IPS-15b (cell line): ENCODE measurements around the gene RPL21.
A peak's percentile ranks its signal among the peaks of the same experiment; 100 is the strongest.
"Not testable (repeated sequence)": the region's sequence is repeated elsewhere in the genome, so short reads cannot be mapped to it uniquely, and the experiment has no call there.

Source experiments
- H3K27me3 ChIP-seq: one replicate; pipeline ENCODE4 v1.6.1; 2013; ENCODE audit warnings: low read length; ENCODE audit not compliant: control insufficient read depth, insufficient read depth
- H3K36me3 ChIP-seq: one replicate; pipeline ENCODE4 v1.6.1; 2013; ENCODE audit warnings: low read length; ENCODE audit not compliant: control insufficient read depth, insufficient read depth
- H3K4me1 ChIP-seq: one replicate; pipeline ENCODE4 v1.6.1; 2013; ENCODE audit warnings: mild to moderate bottlenecking, low read length; ENCODE audit not compliant: control insufficient read depth, insufficient read depth
- H3K4me3 ChIP-seq: one replicate; pipeline ENCODE4 v1.5.1; 2013; ENCODE audit warnings: low read depth, low read length
- H3K9ac ChIP-seq: one replicate; pipeline ENCODE4 v1.6.1; 2013; ENCODE audit warnings: low read depth, mild to moderate bottlenecking, low read length
- H3K9me3 ChIP-seq: one replicate; pipeline ENCODE4 v1.6.1; 2013; ENCODE audit warnings: mild to moderate bottlenecking, low read length; ENCODE audit not compliant: control insufficient read depth, insufficient read depth

RPL21 gene

GRCh38 chr13:27251166-27252091, at the start of gene RPL21:
RPL21 (plus strand) TSS chr13:27251558; CDS start chr13:27253777, 2,219 bp downstream.
- Histone ChIP-seq H3K9ac (peak within 1 kb of the TSS; percentile 100), H3K9me3 (no peaks in the 10 kb centered on the region), H3K27me3 (no peaks in the 10 kb centered on the region), H3K4me3 (peak within 1 kb of the TSS; percentile 86), H3K36me3 (peaks cover 6% of the 10 kb centered on the region), H3K4me1 (no peaks in the 10 kb centered on the region)

- no peaks in the 10 kb centered on the region for H3K9me3 ChIP-seq
- H3K4me1 ChIP-seq = no peaks in the 10 kb centered on the region
- H3K9ac ChIP-seq = no peak overlapping the region
- no peak overlapping the region for H3K4me3 ChIP-seq
- no peaks in the 10 kb centered on the region for H3K27me3 ChIP-seq
- no peaks in the 10 kb centered on the region for H3K36me3 ChIP-seq
These were observed 49.7 kb upstream of the RPL21 start for GRCh38 chr13:27201661-27202060.

- Histone ChIP-seq H3K9ac (no peak overlapping the region), H3K27me3 (no peaks in the 10 kb centered on the region), H3K4me3 (no peak overlapping the region), H3K4me1 (no peaks in the 10 kb centered on the region), H3K9me3 (no peaks in the 10 kb centered on the region), H3K36me3 (no peaks in the 10 kb centered on the region)
These were observed 48.2 kb upstream of the RPL21 start for GRCh38 chr13:27203186-27203585.

- H3K36me3 ChIP-seq = no peaks in the 10 kb centered on the region
- H3K27me3 ChIP-seq = no peaks in the 10 kb centered on the region
- no peak overlapping the region for H3K4me3 ChIP-seq
- no peaks in the 10 kb centered on the region for H3K9me3 ChIP-seq
- no peaks in the 10 kb centered on the region for H3K4me1 ChIP-seq
- H3K9ac ChIP-seq = no peak overlapping the region
These were observed 47.5 kb upstream of the RPL21 start for GRCh38 chr13:27203854-27204253.

- H3K9ac ChIP-seq = no peak overlapping the region
- H3K4me1 ChIP-seq = no peaks in the 10 kb centered on the region
- H3K9me3 ChIP-seq = no peaks in the 10 kb centered on the region
- H3K27me3 ChIP-seq = no peaks in the 10 kb centered on the region
- H3K36me3 ChIP-seq = no peaks in the 10 kb centered on the region
- no peak overlapping the region for H3K4me3 ChIP-seq
These were observed 42.8 kb upstream of the RPL21 start for GRCh38 chr13:27208514-27208913.

- Histone ChIP-seq H3K36me3 (no peaks in the 10 kb centered on the region), H3K4me1 (no peaks in the 10 kb centered on the region), H3K4me3 (no peak overlapping the region)
These were observed 40.1 kb upstream of the RPL21 start for GRCh38 chr13:27211271-27211670.

GRCh38 chr13:27211771-27212364, 39.5 kb upstream of the RPL21 start:
- Histone ChIP-seq H3K9me3 (no peaks in the 10 kb centered on the region), H3K27me3 (no peaks in the 10 kb centered on the region), H3K4me1 (no peaks in the 10 kb centered on the region), H3K4me3 (no peak overlapping the region), H3K36me3 (no peaks in the 10 kb centered on the region), H3K9ac (no peak overlapping the region)

More at GRCh38 chr13:27211271-27211670, 40.1 kb upstream of the RPL21 start:
- Histone ChIP-seq H3K27me3 (no peaks in the 10 kb centered on the region), H3K9me3 (no peaks in the 10 kb centered on the region), H3K9ac (no peak overlapping the region)

- H3K4me3 ChIP-seq, H3K9me3 ChIP-seq, H3K9ac ChIP-seq, H3K36me3 ChIP-seq, H3K4me1 ChIP-seq, H3K27me3 ChIP-seq: not testable (repeated sequence)
These were observed 38.0 kb upstream of the RPL21 start for GRCh38 chr13:27213386-27213785.

GRCh38 chr13:27217791-27218190, 33.6 kb upstream of the RPL21 start:
- H3K4me3 ChIP-seq, H3K4me1 ChIP-seq, H3K36me3 ChIP-seq, H3K27me3 ChIP-seq, H3K9ac ChIP-seq, H3K9me3 ChIP-seq: not testable (repeated sequence)

GRCh38 chr13:27218861-27219260, 32.5 kb upstream of the RPL21 start:
- H3K27me3 ChIP-seq, H3K4me1 ChIP-seq, H3K9ac ChIP-seq, H3K9me3 ChIP-seq, H3K4me3 ChIP-seq, H3K36me3 ChIP-seq: not testable (repeated sequence)

GRCh38 chr13:27219611-27220010, 31.7 kb upstream of the RPL21 start:
- no peak overlapping the region for H3K4me3 ChIP-seq
- H3K9me3 ChIP-seq = no peaks in the 10 kb centered on the region
- no peaks in the 10 kb centered on the region for H3K4me1 ChIP-seq
- H3K9ac ChIP-seq = no peak overlapping the region
- H3K36me3 ChIP-seq = no peaks in the 10 kb centered on the region
- H3K27me3 ChIP-seq = no peaks in the 10 kb centered on the region

GRCh38 chr13:27222100-27222499, 29.3 kb upstream of the RPL21 start:
- not testable (repeated sequence) for H3K36me3 ChIP-seq, H3K9ac ChIP-seq, H3K27me3 ChIP-seq, H3K4me1 ChIP-seq, H3K4me3 ChIP-seq, H3K9me3 ChIP-seq
